HepG2 (cell line): ENCODE results near the gene PFDN2. TPM values are rescaled to one million over a fixed set of nuclear protein-coding genes. Genes with fewer than 3 reads are reported as not detected.

Source experiments
- CEBPB ChIP-seq: IDR thresholded peaks from 2 replicates; pipeline ENCODE4 v1.6.1; 2011; ENCODE audit warnings: low read depth, low read length, improper control_type of control experiment, borderline replicate concordance
- FUBP1 ChIP-seq: sonication (generic); formaldehyde crosslinking; IDR thresholded peaks from 2 replicates; pipeline ENCODE4 v1.5.1; 2020; ENCODE audit warnings: missing genetic modification reagents, mild to moderate bottlenecking, borderline replicate concordance
- LRRFIP1 ChIP-seq: sonication (generic); formaldehyde crosslinking; conservative IDR thresholded peaks from 2 replicates; pipeline ENCODE4 v1.4.0; 2020; ENCODE audit warnings: missing genetic modification reagents
- NFRKB ChIP-seq: fragments of 450-650 bp; IDR thresholded peaks from 2 replicates; pipeline ENCODE4 v1.6.1; 2017
- PRPF4 ChIP-seq: fragments of 200-400 bp; formaldehyde crosslinking; IDR thresholded peaks from 2 replicates; pipeline ENCODE4 v1.6.1; 2016; ENCODE audit warnings: low read length, low read depth; ENCODE audit not compliant: poor library complexity, severe bottlenecking
- SMAD1 ChIP-seq: sonication (generic); formaldehyde crosslinking; IDR thresholded peaks from 2 replicates; pipeline ENCODE4 v1.4.0; 2020; ENCODE audit warnings: missing genetic modification reagents, low read depth, mild to moderate bottlenecking, borderline replicate concordance
- ZBTB8A ChIP-seq: sonication (generic); formaldehyde crosslinking; IDR thresholded peaks from 2 replicates; pipeline ENCODE4 v1.4.0; 2020; ENCODE audit warnings: mild to moderate bottlenecking, low read depth, missing genetic modification reagents, borderline replicate concordance
- ZFP36L2 ChIP-seq: sonication (generic); formaldehyde crosslinking; IDR thresholded peaks from 2 replicates; pipeline ENCODE4 v1.4.0; 2020; ENCODE audit warnings: missing genetic modification reagents
- ZNF296 ChIP-seq: sonication (generic); formaldehyde crosslinking; conservative IDR thresholded peaks from 2 replicates; pipeline ENCODE4 v1.5.0; 2020; ENCODE audit warnings: mild to moderate bottlenecking, missing genetic modification reagents
- ZNF724P ChIP-seq: sonication (generic); formaldehyde crosslinking; IDR thresholded peaks from 2 replicates; pipeline ENCODE4 v1.8.0; 2022; ENCODE audit warnings: missing genetic modification reagents, borderline replicate concordance
- ZNF766 ChIP-seq: sonication (generic); formaldehyde crosslinking; IDR thresholded peaks from 2 replicates; pipeline ENCODE4 v1.5.0; 2020; ENCODE audit warnings: missing genetic modification reagents, borderline replicate concordance
- ZNF782 ChIP-seq: sonication (generic); formaldehyde crosslinking; IDR thresholded peaks from 2 replicates; pipeline ENCODE4 v1.4.0; 2020; ENCODE audit warnings: missing genetic modification reagents, mild to moderate bottlenecking, borderline replicate concordance
- polyA plus RNA-seq, 8 experiments: library from polyadenylated mRNA; depleted of rRNA in 3 of 8; stranded (reverse) in 7 of 8; unstranded in 1 of 8; fragments of >200 nt; fragmentation: Illumina TruSeq in 4 of 8; extraction: Trizol in 4 of 8; gene quantifications; 2 replicates each; pipeline versions ENCODE4 v1.2.1 to v1.2.3, GENCODE V29; 2011 to 2016; ENCODE audit warnings: low read depth in 4 of 8, missing spikeins in 1 of 8, mixed read lengths in 1 of 8; ENCODE audit not compliant: insufficient read depth in 1 of 8
- total RNA-seq, 5 experiments: library from RNA; depleted of rRNA; stranded (reverse); fragments of >200 nt; fragmentation: Illumina TruSeq; extraction: Trizol; gene quantifications; 2 replicates each; pipeline ENCODE4 v1.2.3, GENCODE V29; 2016; ENCODE audit warnings: low read depth in 1 of 5
- TF ChIP-seq, protein P1 (sequence below): sonication (generic); formaldehyde crosslinking; IDR thresholded peaks from 2 replicates; pipeline ENCODE4 v1.4.0; 2020; ENCODE audit warnings: missing genetic modification reagents, borderline replicate concordance
- TF ChIP-seq, protein P2 (sequence below): sonication (generic); formaldehyde crosslinking; IDR thresholded peaks from 2 replicates; pipeline ENCODE4 v1.5.0; 2020; ENCODE audit warnings: missing genetic modification reagents
- TF ChIP-seq, protein P3 (sequence below), 2 experiments: sonication (generic) in 1 of 2; formaldehyde crosslinking in 1 of 2; IDR thresholded peaks; 2 replicates each; pipeline versions ENCODE4 v1.4.0 to v1.6.1; 2016 to 2020; ENCODE audit warnings: borderline replicate concordance in 1 of 2, low read depth in 1 of 2, mild to moderate bottlenecking in 1 of 2, missing genetic modification reagents in 1 of 2

The PFDN2 gene
- total and polyA plus RNA-seq, 2 of the 13 experiments (the other 11 are each of a cell fraction or from before 2014, with no cell fraction given): 62.6 to 63.6 TPM

- TF ChIP-seq, protein P1, sequence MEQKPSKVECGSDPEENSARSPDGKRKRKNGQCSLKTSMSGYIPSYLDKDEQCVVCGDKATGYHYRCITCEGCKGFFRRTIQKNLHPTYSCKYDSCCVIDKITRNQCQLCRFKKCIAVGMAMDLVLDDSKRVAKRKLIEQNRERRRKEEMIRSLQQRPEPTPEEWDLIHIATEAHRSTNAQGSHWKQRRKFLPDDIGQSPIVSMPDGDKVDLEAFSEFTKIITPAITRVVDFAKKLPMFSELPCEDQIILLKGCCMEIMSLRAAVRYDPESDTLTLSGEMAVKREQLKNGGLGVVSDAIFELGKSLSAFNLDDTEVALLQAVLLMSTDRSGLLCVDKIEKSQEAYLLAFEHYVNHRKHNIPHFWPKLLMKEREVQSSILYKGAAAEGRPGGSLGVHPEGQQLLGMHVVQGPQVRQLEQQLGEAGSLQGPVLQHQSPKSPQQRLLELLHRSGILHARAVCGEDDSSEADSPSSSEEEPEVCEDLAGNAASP: no peak
- TF ChIP-seq, protein P2, sequence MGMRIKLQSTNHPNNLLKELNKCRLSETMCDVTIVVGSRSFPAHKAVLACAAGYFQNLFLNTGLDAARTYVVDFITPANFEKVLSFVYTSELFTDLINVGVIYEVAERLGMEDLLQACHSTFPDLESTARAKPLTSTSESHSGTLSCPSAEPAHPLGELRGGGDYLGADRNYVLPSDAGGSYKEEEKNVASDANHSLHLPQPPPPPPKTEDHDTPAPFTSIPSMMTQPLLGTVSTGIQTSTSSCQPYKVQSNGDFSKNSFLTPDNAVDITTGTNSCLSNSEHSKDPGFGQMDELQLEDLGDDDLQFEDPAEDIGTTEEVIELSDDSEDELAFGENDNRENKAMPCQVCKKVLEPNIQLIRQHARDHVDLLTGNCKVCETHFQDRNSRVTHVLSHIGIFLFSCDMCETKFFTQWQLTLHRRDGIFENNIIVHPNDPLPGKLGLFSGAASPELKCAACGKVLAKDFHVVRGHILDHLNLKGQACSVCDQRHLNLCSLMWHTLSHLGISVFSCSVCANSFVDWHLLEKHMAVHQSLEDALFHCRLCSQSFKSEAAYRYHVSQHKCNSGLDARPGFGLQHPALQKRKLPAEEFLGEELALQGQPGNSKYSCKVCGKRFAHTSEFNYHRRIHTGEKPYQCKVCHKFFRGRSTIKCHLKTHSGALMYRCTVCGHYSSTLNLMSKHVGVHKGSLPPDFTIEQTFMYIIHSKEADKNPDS: no peak
- no peak for TF ChIP-seq ZNF296
- TF ChIP-seq, protein P3, sequence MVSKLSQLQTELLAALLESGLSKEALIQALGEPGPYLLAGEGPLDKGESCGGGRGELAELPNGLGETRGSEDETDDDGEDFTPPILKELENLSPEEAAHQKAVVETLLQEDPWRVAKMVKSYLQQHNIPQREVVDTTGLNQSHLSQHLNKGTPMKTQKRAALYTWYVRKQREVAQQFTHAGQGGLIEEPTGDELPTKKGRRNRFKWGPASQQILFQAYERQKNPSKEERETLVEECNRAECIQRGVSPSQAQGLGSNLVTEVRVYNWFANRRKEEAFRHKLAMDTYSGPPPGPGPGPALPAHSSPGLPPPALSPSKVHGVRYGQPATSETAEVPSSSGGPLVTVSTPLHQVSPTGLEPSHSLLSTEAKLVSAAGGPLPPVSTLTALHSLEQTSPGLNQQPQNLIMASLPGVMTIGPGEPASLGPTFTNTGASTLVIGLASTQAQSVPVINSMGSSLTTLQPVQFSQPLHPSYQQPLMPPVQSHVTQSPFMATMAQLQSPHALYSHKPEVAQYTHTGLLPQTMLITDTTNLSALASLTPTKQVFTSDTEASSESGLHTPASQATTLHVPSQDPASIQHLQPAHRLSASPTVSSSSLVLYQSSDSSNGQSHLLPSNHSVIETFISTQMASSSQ (IDR thresholded peaks at IDR 0.05; ENCODE audit: low read depth): no peak
- TF ChIP-seq, protein P3 (CRISPR knock-in tag; IDR thresholded peaks at IDR 0.05; ENCODE audit: borderline replicate concordance): no peak; the same call in 1 of the 2 replicates
- TF ChIP-seq ZNF724P (CRISPR knock-in tag): no peak
- TF ChIP-seq CEBPB: no peak
- TF ChIP-seq LRRFIP1: no peak
- TF ChIP-seq PRPF4: peak; percentile 59
- TF ChIP-seq SMAD1 (CRISPR knock-in tag): 0 out of 2 replicates have a peak, but pooled peaks have one; percentile 22
- TF ChIP-seq FUBP1 (CRISPR knock-in tag): no peak
- TF ChIP-seq ZNF782 (CRISPR knock-in tag): no peak
- TF ChIP-seq ZFP36L2 (CRISPR knock-in tag): no peak
- TF ChIP-seq ZNF766 (CRISPR knock-in tag): no peak
- TF ChIP-seq NFRKB: peak; percentile 53
- TF ChIP-seq ZBTB8A (CRISPR knock-in tag): no peak
Observed at GRCh38 chr1:161132410-161133219, 14.8 kb upstream of the PFDN2 start, which contains the start of gene DEDD (continued).
